GM21576 (cell line): ENCODE data around the gene CBLB.

Source experiments
- ATAC-seq: cut with Tn5 transposase; IDR thresholded peaks from one replicate; pipeline ENCODE4 v1.9.1; 2021; ENCODE audit warnings: mild to moderate bottlenecking, moderate library complexity; ENCODE audit not compliant: unreplicated experiment

CBLB gene

DNA sequence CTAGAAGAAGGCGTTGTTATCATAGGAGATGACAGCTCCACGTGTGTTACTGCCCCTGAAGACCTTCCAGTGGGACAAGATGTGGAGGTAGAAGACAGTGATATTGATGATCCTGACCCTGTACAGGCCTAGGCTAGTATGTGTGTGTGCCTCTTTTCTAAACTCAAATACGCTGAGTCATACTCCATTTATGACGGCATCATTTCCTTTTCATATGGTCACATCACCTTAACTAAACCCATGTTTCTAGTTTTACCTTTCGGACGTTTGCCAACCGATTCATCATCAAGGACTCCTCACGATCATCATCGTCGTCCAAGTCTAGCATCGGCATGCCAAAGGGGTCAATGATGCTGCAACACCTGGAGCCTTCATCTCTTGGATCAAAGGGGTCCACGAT lies 149.0 kb downstream of the CBLB start:
- no peak for ATAC-seq

DNA sequence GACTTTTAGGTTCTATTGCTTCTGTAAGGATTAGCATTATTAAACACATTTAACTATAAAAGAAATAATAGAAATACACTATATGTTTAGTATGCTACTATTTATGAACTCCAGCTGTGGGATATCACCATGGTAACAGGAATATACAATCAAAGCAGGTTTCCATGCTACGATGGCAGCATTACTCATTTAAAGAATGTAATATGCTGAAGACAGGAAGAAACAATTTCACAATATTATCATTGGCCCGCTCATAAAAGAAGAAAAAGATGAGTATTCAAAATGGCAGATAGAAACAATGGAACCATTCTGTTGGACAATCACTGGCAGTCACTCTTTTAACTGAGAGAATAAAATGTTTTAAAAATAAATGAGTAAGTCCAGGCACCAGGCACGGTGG lies 153.4 kb downstream of the CBLB start:
- no peak for ATAC-seq

DNA sequence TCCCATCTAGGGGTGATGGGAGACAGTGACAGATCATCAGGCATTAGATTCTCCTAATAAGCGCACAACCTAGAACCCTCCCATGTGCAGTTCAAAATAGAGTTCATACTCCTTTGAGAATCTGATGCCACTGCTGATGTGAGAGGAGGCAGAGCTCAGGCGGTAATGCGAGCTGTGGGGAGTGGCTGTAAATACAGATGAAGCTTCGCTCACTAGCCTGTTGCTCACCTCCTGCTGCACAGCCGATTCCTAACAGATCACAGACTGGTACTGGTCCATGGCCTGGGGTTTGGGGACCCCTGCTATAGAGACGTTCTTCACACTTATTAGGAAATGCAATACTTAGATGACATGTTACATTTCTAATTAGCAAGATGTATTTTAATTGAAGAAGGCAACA lies 154.4 kb downstream of the CBLB start:
- no peak for ATAC-seq

DNA sequence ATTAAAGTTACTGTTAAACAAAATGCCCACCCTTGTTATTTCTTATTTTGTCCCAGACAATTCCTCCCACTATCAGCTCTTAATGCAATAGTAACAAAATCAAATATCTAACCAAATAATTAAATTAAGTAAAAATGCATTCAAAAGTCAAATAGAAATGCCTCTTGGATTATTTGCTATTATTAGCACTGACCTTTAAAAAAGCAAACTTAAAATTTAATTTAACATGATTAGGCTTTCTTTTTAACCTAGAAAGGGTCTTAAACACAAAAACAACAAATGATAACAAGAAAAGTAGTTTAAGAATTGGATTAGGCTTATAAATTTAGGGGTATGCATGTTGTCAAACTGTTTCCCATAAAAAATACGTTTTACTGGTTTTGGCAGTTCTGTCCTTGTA lies 159.8 kb downstream of the CBLB start:
- no peak for ATAC-seq

DNA sequence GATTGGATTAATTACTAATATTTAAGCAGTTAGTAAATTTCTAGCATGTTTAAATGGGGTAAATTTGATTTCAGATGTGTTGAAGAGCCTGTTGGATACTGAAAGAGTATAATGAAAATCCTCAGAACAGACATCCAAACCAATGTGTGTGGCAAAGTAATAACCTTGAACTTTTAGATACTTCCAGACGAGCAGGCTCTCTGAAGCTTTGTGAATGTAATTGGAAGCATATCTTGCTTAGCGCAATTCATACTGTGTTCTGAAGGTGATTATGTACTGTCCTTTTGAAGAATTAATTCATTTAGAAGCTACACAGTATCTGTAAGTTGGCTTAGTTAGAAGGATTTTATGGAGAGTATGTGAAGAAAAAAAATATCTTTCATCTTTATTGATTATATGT lies 161.8 kb downstream of the CBLB start:
- ATAC-seq, result no peak

DNA sequence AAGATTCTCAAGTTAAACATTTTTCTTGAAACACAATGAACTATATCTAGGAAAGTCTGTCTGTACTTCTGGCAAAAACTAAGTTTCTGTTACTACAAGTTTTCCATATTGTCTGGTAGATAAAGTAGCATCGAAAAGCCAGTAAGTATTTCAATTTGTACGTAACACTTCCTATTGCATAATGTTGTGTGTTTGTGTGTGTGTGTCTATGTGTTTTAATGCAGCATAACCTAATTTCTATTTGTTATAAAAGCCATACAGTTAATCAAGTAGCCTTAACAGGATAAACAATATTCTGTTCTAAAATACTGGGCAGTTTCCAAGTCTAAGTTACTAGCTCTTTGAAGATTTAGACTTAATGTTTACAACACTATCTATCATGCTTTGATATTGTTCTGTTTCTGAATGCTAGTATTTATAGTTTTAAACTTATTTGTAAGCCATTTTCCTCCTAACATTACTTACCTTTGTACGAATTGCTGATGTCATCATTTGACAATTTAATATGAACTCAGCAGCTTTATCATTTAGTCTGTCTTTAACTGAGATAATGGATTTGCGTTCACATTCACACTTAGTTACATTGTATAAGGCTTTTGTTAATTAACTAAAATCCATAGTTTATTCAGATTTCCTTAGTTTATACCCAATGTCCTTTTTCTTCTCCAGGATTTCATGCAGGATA lies 163.9 kb downstream of the CBLB start:
- ATAC-seq, result no peak

DNA sequence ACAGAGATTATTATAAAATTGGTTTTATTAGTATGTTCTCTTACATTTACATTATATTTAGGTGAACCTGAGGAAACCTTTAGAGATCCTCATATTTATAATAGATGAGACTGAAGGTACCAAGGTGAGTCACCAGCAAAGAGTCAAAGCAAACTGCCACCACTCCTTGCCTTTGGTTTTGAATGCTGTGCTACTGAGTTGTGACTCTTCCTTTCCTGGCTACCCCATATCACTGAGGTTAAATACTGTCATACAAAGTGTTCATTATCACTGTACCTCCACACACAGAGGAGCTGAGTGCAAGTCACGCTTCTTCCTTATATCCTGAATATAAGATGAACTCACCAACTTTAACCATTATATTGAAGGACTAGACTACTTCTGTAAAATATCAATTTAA lies 168.2 kb downstream of the CBLB start:
- no peak for ATAC-seq

DNA sequence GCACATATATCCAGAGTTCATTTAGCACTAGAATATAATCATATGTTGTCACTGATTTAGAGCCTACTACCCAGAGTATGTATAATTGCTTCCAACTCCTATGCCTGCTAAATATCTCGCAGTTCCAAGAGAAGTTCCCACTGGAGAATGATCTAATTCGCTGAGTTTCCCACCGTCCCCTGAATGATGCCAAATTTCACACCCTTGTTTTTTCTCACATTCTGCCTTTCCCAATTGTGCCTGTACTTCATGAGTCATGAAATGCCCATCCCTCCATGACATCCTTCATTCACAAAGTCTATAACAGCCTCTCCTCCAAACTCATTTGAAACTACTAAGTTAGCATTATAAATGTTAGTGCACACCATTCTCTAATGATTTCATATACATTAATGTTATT lies 177.2 kb downstream of the CBLB start:
- no peak for ATAC-seq

DNA sequence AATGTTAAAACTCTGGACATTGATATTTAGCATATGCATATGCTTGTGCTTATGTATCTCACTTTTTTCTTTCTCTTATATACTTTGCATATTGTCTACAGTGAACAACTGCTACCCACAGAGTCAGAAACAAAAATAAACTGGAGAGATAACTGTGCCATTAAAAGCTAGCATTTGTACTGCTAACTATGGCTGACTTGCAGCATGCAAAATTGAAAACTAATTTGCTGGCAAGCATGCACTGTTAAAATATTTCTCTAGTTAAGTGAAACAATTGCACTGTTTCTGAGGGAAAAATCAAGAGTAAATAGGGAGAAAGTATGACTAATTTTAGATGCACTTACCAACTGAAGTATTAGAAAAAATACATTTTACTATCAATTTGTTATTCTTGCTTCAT lies 177.8 kb downstream of the CBLB start:
- ATAC-seq, result no peak

DNA sequence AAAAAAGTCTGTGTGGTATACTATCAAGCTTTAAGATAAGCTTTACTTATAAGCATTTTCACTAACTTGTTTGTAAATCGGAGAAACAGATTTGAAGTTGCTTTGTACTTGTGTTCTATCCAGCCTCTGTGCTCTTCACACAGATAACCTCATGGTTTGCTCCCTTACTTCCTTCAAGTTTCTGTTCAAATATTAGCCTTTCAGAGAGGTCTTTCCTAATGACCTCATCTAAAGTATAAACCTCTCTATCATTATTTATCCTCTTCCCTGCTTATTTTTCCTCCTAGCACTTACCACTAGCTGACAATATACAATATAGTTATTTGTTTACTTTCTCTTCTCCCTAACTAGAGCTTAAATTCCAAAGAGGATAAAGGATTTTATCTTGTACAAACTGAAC lies 180.0 kb downstream of the CBLB start:
- no peak for ATAC-seq

DNA sequence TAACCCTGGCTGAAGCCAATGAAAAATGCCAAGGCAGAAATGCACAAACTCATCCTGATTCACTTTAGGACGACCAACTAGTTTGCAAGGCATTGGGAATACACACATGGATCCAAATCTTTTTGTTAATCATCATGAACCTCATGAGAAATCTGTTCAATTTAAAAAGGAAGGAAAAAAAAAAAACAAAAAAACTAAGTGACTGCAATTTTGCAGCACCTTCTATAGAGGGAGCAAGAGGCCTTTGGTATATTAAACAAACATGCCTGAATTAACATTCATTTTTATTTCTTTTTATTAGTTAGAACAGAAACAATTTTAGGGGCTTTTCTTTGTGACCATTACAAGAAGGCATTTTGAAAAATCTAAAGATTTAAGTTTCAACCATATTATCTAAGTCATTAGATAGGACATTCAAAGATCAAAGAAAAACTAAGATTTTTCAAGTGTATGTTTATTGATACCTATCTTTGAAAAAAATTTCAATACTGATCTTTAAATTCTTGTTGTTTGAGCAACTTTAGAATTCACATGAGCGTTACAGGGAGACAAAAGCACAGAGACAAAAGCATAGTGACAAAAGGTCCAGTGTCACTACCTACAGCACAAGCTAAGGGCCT lies 182.4 kb downstream of the CBLB start:
- ATAC-seq, result no peak

DNA sequence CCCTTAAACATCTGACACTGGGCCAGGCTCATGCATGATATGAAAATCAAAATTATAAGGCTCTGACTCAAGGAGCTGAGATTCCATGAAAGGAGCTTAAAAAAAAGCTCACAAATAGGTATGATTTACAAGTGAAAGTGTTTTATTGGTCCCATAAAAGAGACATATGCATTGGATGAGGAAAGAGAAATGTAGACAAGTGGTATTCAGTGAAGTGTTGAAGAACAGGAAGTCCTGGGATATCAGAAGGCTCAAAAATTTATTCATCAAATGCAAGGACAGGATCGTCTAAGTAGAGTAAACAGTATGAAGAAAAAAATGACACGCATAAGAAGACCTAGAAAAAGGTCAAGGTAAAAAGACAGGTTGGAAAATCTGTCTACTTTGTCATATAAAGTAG lies 188.9 kb downstream of the CBLB start:
- ATAC-seq, result no peak

DNA sequence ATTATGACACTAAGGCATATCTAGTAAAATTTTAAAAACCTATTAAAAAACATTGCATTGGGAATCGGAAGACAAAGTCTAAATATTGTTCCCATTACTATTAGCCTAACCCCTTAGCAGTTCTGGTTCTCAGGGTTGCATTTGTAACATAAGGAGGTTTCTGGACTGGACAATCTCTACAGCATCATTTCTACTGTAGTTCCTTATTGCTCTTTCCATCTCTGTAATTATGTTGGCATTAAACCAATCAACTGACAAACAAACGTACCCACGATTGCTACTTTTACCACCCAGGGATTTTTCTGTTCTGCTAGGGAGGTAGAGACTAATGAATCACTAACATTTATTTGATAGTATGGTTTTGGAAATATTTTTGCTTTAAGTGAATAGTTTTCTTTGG lies 190.8 kb downstream of the CBLB start:
- ATAC-seq, result no peak

DNA sequence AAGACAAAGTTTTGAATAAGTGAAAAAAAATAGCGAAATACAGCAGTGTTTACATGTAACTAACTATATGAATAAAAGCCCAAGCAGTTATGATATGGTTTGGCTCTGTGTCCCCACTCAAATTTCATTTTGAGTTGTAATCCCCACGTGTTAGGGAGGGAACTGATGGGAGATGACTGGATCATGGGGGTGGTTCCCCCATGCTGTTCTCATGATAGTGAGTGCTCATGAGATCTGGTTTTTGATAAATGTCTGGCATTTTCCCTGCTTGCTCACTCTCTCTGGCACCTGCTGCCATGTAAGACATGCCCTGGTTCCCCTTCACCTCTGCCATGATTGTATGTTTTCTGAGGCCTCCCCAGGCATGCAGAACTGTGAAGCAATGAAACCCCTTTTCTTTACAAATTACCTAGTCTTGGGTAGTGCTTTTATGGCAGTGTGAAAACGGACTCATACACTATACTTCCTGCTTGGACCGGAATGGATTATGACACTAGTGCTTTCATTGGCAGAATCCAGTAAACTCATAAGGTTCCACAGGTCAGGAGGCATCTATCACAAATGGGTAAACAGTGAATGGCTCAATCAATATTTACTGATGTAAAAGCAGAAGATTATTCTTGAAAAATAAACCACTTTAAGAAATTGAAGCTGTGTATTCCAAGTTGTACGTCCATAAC lies 192.1 kb downstream of the CBLB start:
- no peak for ATAC-seq

DNA sequence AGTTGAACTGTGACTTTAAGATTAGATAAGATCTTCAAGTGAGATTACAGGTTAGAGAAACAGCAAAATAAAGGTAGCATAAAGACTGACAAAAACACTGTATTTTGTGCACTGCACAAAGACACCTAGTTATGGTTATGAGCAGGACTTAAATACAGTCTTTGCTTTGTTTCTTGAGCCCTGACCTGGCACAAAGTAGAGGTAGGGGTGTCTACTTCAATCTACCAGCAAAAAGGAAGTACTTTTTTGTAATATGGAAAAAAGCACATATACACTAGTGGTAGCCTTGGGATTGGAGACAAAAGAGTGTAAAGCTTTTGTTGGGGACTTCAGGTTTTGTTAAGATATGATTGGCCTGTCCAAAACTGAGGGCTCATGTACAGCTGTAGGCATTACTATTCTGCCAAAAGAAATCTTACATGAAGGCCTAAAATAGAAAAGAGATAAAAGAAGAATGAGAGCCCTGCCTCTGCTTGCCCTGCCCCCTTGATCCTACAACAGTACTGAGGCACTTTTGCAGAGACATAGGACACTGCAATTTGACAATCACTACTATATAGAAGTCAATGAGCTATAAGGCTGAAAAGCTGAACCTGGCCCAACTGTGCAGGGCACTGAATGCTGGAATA lies 194.3 kb downstream of the CBLB start:
- no peak for ATAC-seq

DNA sequence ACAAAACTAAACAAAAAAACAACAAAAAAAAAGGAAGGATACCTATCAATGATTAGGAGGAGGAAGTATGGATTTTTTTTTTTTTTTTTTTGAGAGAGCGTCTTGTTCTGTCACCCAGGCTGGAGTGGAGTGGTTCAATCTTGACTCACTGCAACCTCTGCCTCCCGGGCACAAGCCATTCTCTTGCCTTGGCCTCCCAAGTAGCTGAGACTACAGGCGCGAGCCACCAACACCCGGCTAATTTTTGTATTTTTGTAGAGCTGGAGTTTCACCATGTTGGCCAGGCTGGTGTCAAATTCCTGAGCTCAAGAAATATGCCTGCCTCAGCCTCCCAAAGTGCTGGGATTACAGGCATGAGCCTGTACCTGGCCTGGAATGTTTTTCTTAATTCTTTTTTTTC lies 195.8 kb downstream of the CBLB start:
- no peak for ATAC-seq

DNA sequence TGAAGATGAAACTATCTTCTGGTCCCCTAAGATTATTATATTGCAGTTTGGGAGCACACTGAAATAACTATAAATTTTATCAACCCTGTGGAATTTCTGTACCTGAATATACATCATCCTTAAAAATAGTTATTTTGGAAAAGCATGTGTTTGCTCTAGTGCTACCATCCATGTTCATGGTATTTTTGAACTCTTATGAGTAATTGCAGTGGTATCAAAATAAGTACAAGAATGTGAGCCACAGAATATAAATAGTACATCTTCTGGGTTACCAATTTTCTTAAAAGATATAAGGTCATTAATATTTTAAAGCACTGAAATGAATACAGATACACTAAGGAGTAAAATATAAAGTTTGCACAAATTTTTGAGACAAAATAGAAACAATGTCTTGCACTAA lies 206.5 kb downstream of the CBLB start:
- ATAC-seq, result no peak

DNA sequence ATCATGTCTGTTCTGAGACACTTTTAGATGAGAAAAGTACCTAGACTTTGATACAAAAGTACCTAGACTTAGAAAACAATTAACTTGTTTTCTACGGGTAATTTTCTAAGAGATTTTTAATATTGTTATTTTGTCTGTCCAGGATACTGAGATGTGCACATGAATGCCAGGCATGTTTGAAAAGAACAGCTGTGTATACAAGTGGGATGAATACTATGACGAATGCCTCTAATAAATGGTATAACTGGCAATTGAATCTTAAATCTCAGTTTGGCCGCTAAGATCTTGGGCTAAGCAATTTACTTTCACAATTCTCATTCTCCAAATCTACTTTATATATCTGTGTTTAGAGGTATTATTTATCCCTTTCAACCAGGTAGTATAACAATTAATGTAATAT lies 207.4 kb downstream of the CBLB start:
- no peak for ATAC-seq

DNA sequence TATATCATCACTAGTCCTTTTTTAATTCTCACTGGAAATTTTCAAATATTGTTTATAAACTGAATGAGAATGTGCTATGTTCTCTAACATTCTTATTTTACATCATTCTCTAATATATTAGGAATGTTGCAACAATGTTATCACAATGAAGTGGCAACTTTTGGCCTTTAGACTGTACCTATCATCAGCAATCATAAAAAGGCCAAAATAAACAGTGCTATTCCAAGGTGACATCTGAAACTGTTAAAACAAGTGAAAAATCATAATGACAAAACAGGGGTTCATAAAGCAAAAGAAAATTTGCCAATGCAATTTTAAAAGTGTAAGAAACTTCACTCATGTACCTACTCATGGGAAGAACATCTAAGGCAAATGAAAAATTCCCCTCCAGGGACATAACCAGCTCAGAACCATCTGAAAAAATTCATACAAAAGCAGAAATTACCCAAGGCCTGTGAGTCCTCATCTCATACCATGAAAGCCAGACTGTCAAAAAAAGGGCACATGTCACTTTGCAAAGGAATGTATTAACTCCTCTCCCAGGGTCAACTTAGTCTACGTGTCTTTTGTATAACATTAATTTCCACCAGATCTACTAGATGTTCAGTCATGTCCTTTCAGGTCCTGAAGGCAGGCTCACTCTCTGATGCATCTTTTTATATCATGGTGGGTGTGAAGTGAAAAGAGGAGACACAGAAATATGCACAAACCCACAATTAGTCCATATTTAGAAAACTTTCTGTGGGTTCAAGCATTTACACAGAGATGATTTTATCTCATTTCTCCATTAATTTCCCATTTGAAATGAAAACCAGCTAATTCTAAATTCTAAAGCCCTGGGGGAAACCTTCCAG lies 211.9 kb downstream of the CBLB start:
- ATAC-seq, result no peak

DNA sequence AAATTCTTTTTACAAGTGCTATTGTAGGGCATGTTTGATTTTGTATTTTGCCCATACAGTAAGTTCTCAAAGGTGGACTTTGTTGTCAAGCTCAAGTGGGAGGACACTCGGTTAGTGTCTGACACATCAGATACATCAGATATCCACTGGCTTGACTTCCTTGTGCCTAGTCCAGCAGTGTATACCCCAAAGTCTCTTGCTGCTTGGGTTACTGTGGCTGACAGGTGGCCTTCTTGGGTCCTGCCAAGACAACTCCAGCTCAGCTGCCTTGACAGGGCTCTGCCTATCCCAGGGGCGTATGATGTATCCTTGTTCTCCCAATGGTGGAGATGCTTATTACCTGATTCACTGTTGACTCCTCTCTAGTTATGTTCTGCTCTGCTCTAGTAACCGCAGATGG lies 214.9 kb downstream of the CBLB start:
- no peak for ATAC-seq

DNA sequence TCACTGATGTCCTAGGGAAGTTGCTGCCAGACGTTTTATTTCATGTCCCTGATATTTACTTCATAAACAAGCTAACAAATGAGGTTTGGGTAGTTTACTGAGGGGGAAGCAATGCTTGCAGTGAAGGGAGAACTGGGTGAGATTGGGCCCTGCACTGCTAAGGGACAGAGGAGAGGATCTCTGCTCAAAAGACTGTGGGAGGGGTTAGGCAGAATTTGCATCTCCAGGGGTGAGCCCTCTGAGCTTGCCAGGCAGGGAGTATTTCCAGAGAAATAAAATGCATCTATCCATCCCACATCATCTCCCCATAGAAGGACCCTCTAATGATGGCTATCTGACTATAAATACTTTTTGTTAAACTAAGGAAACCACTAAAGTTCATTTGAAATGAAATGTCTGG lies 215.6 kb downstream of the CBLB start:
- no peak for ATAC-seq
